ENCODE data around the gene ATOSB.

GRCh38 chr9:35097573-35097972, 18.1 kb downstream of the ATOSB start:
- TF ChIP-seq CTCF (IDR thresholded peaks at IDR 0.05; ENCODE audit: low read depth, low read length, poor library complexity, severe bottlenecking) (no peak), EZH2phosphoT487 (IDR thresholded peaks at IDR 0.05; ENCODE audit: borderline replicate concordance, low read length) (no peak)
